ENCODE data around the gene RARA. TPM values are rescaled to one million over a fixed set of nuclear protein-coding genes. Genes with fewer than 3 reads are reported as not detected.

RARA gene
- total RNA-seq, 1 donor from 2014 or later: 19.5 TPM

GRCh38 chr17:40355804-40356758 lies 47.1 kb downstream of the RARA start:
- no peak for TF ChIP-seq CTCF (conservative IDR thresholded peaks at IDR 0.05; ENCODE audit: low read depth, low read length)
- no peak for DNase-seq (ENCODE audit: low read depth)
- no peak overlapping the region for H3K4me3 ChIP-seq (ENCODE audit: low read depth, low read length)

- no peak for TF ChIP-seq CTCF (conservative IDR thresholded peaks at IDR 0.05; ENCODE audit: low read depth, low read length)
- DNase-seq (ENCODE audit: low read depth): no peak
Observed at GRCh38 chr17:40356990-40357881, 48.3 kb downstream of the RARA start.

GRCh38 chr17:40358323-40359038 lies 49.5 kb downstream of the RARA start:
- peak; percentile 95 for TF ChIP-seq CTCF (conservative IDR thresholded peaks at IDR 0.05; ENCODE audit: low read depth, low read length)

More at GRCh38 chr17:40356990-40357881, 48.3 kb downstream of the RARA start:
- no peak overlapping the region for H3K4me3 ChIP-seq (ENCODE audit: low read depth, low read length)

GRCh38 chr17:40360091-40360490 lies 51.1 kb downstream of the RARA start:
- DNase-seq (ENCODE audit: low read depth): no peak
- no peak overlapping the region for H3K4me3 ChIP-seq (ENCODE audit: low read depth, low read length)
- no peak for TF ChIP-seq CTCF (conservative IDR thresholded peaks at IDR 0.05; ENCODE audit: low read depth, low read length)

More at GRCh38 chr17:40358323-40359038, 49.5 kb downstream of the RARA start:
- H3K4me3 ChIP-seq (ENCODE audit: low read depth, low read length): peak overlapping the region; percentile 25
- DNase-seq (ENCODE audit: low read depth): no peak

GRCh38 chr17:40361063-40361924 lies 52.3 kb downstream of the RARA start:
- no peak for TF ChIP-seq CTCF (conservative IDR thresholded peaks at IDR 0.05; ENCODE audit: low read depth, low read length)
- no peak overlapping the region for H3K4me3 ChIP-seq (ENCODE audit: low read depth, low read length)
- no peak for DNase-seq (ENCODE audit: low read depth)

All from epithelial cell of proximal tubule (primary cell).